Fibroblast of the aortic adventitia (primary cell): ENCODE data around the gene SPAG6. TPM values are rescaled to one million over a fixed set of nuclear protein-coding genes. Genes with fewer than 3 reads are reported as not detected.

Source experiments
- DNase-seq: peaks from one replicate; pipeline ENCODE4 v3.0.0-alpha.2; 2010; ENCODE audit warnings: low read depth
- H3K4me3 ChIP-seq: 2 replicates; pipeline ENCODE4 v1.5.1; 2011; ENCODE audit warnings: low read depth, mild to moderate bottlenecking, control low read depth, low read length, moderate library complexity
- total RNA-seq: library from RNA; depleted of rRNA; stranded (reverse); fragments of >200 nt; gene quantifications from 2 replicates; pipeline ENCODE4 v1.2.3, GENCODE V29; 2012; ENCODE audit warnings: low replicate concordance
- TF ChIP-seq, protein P1 (sequence below): IDR thresholded peaks from 2 replicates; pipeline ENCODE4 v1.5.1; 2011; ENCODE audit warnings: mild to moderate bottlenecking, low read length, control low read depth, inconsistent platforms; ENCODE audit not compliant: insufficient read depth

SPAG6 gene
- total RNA-seq, 1 donor, result not detected

DNA sequence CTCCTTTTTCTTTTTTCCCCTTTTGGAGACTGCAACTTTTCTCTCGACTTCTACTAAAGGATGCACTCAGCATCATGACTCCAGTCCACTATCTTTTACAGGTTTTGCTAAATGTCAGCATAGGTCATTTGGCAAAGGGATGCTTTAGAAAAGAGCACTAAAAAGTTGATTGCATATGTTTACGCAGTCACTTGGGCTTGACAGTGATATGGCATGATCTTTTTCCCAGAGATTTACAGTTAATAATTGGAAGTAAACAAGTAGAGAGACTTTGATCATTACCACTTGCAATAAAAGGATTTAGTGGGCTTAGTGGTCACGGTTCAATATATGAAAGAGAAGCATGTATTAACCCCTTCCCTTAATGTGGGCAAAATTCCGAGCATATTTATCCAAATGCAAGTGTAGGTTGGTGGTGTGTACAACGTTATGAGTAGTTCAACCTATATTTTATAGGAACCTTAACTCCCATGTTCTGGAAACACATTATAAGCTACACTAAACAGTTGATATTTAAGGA is 22.6 kb upstream of the SPAG6 start:
- TF ChIP-seq, protein P1, sequence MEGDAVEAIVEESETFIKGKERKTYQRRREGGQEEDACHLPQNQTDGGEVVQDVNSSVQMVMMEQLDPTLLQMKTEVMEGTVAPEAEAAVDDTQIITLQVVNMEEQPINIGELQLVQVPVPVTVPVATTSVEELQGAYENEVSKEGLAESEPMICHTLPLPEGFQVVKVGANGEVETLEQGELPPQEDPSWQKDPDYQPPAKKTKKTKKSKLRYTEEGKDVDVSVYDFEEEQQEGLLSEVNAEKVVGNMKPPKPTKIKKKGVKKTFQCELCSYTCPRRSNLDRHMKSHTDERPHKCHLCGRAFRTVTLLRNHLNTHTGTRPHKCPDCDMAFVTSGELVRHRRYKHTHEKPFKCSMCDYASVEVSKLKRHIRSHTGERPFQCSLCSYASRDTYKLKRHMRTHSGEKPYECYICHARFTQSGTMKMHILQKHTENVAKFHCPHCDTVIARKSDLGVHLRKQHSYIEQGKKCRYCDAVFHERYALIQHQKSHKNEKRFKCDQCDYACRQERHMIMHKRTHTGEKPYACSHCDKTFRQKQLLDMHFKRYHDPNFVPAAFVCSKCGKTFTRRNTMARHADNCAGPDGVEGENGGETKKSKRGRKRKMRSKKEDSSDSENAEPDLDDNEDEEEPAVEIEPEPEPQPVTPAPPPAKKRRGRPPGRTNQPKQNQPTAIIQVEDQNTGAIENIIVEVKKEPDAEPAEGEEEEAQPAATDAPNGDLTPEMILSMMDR, result no peak
- no peak for DNase-seq

DNA sequence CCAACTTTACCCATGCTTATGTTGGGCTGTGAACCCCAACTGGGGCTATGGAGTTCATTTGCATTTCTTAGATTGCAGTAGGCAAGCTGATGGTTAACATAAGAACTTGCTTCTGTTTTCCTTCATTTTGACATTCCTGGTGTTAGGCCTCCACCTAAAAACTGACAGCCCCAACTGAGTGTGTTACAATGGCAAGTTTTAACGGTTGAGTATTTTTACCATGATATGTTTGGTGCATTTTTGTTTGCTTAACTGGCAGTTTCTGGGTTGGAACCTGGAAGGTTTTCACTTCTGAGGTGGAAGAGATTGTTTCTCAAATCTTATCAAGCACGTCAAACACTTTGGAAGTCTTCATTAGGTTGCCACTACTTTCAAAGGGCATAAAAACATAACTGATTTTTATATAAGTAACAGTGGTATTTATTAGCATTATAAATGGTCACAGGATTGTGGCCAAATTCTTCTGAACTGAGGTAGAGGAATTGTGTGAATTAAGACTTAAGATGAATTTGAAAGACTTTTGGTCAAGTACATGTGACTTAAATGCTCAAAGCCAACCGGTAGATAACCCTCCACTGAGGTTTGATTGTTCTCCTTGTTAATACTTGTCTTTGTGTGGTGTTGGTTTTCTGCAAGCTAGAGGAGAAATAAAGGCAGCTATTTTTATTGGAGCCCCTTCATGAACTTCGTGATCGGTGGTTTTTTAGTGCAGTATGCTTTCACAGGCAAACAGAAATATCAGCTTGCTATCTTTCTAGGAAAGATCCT is 21.6 kb upstream of the SPAG6 start:
- TF ChIP-seq, protein P1, result no peak
- H3K4me3 ChIP-seq, result no peak overlapping the region
- no peak for DNase-seq

More for the DNA sequence above, 22.6 kb upstream of the SPAG6 start:
- peak overlapping the region; percentile 71 for H3K4me3 ChIP-seq

DNA sequence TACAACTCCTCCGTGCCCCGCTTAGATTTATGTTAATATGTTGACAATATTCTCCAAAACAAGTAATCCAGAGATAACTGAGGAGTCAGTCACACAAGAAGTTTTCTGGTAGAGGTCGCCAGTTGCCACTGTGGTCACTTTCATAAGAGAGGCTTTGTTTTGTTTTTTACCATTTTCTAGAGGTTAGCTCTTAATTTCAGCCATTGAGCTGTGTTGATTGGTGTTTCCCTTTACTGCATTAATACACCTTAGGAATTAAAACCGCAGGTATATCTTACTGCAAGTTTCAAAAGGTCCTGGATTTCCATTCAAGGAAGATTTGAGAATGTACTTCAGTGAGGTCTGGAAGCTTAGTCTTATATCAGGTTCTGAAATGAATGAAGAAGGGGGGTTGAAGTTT is 20.9 kb upstream of the SPAG6 start:
- TF ChIP-seq, protein P1, result no peak
- H3K4me3 ChIP-seq, result no peak overlapping the region
- DNase-seq, result no peak

DNA sequence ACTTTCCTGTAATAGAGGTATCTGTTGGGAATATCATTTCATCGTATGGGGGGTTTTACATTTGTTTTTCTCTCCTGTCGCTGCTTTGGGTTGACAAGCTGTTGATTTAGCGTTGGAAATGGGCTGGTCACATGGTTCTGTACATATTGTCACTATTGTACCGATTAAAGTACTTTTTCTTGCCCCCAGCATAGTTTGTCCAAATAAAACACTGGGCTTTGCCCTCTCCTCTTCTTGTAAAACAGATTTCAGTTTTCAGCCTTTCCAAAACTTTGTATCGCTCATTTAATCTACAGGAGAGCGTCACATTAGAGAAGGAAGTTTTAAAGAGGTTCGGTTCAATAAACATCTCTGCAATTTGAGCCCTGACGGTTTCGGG is 20.4 kb upstream of the SPAG6 start:
- no peak for DNase-seq
- TF ChIP-seq, protein P1, result no peak
- H3K4me3 ChIP-seq, result peak overlapping the region; percentile 70

DNA sequence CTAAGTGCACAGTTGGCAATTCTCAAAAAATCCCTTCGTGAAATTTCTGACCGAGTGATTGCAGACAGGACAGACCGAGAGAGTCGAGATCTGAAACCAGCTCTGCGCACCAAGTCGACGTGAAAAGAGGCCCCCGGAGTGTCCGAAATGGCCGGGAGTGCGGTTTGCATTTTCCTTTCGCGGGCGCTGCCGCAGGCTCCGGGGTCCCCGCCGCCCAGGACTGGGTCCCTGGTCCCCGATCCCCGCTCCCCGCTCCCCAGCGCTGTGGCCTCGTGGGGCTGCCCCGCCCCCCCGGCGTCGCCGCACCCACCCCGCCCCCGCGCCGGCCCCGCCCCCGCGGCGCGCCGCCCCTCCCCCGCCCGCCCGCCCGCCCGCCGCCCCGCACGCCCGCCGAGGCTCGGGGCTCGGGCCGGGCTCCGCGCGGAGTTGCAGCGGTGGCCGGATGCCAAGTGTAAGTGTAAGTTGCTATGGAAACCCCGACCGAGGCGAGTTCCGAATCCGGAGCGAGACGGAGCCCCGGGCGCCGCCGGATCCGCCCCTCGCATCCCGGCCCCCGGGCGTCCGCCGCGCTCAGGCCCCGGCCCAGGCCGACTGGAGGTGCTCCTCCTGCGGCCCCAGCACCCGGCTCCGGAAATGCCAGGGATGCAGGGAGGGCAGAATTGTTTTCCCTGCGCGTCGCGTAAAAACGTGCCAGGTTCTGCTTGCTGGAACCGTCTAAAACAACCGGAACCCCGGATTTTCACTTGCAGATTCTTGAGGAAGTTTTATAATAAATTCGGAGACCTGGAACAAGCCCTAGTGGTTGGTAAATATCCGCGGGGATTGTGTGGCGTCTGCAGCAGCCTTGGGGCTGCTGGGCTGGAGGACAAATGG is 19.8 kb upstream of the SPAG6 start:
- TF ChIP-seq, protein P1, result peak; percentile 18
- peak; percentile 60 for DNase-seq
- peak overlapping the region; percentile 70 for H3K4me3 ChIP-seq

DNA sequence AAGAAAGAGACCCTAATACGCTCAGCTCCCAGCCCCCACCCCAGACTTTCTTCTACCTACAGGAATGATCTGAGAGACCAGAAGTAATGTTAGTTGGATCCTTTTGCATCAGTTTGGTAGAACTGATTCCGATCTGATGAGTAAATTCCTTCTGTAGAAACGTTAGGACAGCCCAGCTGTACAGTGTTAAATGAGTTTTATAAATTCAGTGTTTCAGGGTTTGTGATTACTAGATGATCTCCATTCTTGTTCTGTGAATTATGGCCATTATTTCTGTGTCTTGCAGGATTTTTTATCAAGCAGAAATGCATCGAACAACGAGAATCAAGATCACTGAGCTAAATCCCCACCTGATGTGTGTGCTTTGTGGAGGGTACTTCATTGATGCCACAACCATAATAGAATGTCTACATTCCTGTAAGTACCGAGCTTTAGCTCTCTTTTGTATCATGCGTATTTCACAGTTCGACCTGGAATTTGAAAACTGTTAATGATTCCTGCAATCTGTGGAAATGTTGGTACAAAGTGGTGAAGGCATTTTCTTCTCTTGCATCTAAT is 19.1 kb upstream of the SPAG6 start:
- TF ChIP-seq, protein P1, result no peak
- H3K4me3 ChIP-seq, result peak overlapping the region; percentile 70
- DNase-seq, result no peak
